ENCODE data around the gene LAMTOR4. TPM values are rescaled to one million over a fixed set of nuclear protein-coding genes. Genes with fewer than 3 reads are reported as not detected.

Gene LAMTOR4
- 115 TPM for polyA plus RNA-seq (2013)

DNA sequence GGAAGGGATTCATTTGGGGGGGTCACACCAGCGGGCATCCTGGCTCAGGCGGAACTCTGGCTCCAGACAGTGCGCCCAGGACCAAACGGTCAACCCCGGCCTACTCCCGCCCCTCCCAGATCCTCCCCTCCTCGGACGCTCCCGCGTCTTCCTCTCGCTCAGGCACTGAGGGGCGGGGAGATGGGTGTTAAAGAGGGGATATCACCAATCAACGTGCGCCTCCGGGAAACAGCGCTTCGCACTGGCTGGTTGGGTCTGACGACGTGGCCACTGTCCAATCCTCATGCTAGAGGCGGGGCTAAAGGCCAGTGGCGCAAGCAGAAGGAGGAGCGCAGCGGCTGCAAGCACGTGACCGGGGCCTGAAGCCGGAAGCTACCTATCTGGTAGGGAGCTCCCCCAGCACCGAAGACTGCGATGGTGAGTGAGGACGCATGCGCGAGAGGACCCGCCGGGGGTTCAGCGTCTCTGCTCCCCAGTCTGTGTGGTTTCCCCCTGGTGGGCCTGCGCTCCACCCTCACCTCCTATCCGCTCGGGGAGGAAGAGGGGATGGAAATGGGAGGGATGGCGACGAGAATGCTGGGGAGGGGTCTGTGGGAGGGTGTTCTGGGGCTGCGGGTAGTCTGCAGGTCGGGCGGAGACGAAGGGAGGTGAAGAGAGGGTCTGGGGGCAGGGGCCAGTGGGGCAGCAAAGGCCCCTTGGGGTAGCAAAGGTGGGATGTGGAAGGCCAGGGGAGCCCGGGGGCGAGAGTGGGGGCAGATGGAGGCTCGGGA is at the start of gene LAMTOR4:
Gene LAMTOR4 (plus strand): TSS at position 360 of the 770 bp plus-strand sequence. CDS start 55 bp downstream, at position 415.
- peak; percentile 98 to 99 (median 99) for DNase-seq
- Histone ChIP-seq H3K9me3 (ENCODE audit: control extremely low read depth in 1 of 5, control insufficient read depth in 4 of 5, insufficient read depth in 2 of 5, low read depth in 1 of 5, low read length in 4 of 5) (no peaks in the 10 kb centered on the region), H3K36me3 (ENCODE audit: control insufficient read depth in 4 of 4, insufficient read depth in 4 of 4, low read length in 3 of 4) (peaks cover 0 to 11% (median 6%) of the 10 kb centered on the region in 4 experiments), H3K27me3 (replicated peaks in 2 of 5; ENCODE audit: control insufficient read depth in 4 of 5, insufficient read depth in 5 of 5, low read length in 4 of 5) (no peaks in the 10 kb centered on the region), H3K4me3 (ENCODE audit: control insufficient read depth in 1 of 7, extremely low read depth in 1 of 7, insufficient read depth in 4 of 7, low read depth in 2 of 7, low read length in 6 of 7) (peak within 1 kb of the TSS; percentile 64 to 97 (median 92)), H3K4me1 (ENCODE audit: control extremely low read depth in 1 of 4, control insufficient read depth in 4 of 4, insufficient read depth in 4 of 4, low read length in 3 of 4) (peaks cover 9 to 31% (median 25%) of the 10 kb centered on the region in 4 experiments), H3K27ac (ENCODE audit: insufficient read depth in 1 of 2, low read depth in 1 of 2, low read length in 2 of 2, poor library complexity in 1 of 2, severe bottlenecking in 2 of 2) (peak within 1 kb of the TSS; percentile 70 to 85)
- CTCF ChIA-PET, result interaction anchor here (1.3 to 4.5 kb wide), 3 partner anchors 8 to 18 kb away, joined by 3 to 22 read pairs (median 9); no protein-coding TSS in a partner anchor
- POLR2A ChIA-PET, result interaction anchor here (0.6 kb wide), 1 partner anchor 310 kb away, joined by 3 read pairs; no protein-coding TSS in a partner anchor
- WGBS (ENCODE audit: insufficient coverage), result 0% methylated on average over 33 of the region's 46 CpGs

GRCh38 chr7:100099452-100099851 is 49.3 kb upstream of the LAMTOR4 start:
- no peak for DNase-seq
- peaks cover 24 to 65% (median 47%) of the 10 kb centered on the region in 4 experiments for H3K36me3 ChIP-seq (ENCODE audit: control insufficient read depth in 4 of 4, insufficient read depth in 4 of 4, low read length in 3 of 4)
- POLR2A ChIA-PET, result no interaction called here
- H3K9me3 ChIP-seq (ENCODE audit: control extremely low read depth in 1 of 5, control insufficient read depth in 4 of 5, insufficient read depth in 2 of 5, low read depth in 1 of 5, low read length in 4 of 5), result no peaks in the 10 kb centered on the region
- WGBS (ENCODE audit: insufficient coverage), result 93% methylated on average over 11 of the region's 12 CpGs
- H3K4me3 ChIP-seq (ENCODE audit: control insufficient read depth in 1 of 7, extremely low read depth in 1 of 7, insufficient read depth in 4 of 7, low read depth in 2 of 7, low read length in 6 of 7), result peak overlapping the region; percentile 34 to 93 (median 88)
- peak overlapping the region; percentile 86 to 90 for H3K27ac ChIP-seq (ENCODE audit: insufficient read depth in 1 of 2, low read depth in 1 of 2, low read length in 2 of 2, poor library complexity in 1 of 2, severe bottlenecking in 2 of 2)
- CTCF ChIA-PET, result interaction anchor here (1.4 kb wide), 1 partner anchor 25 kb away, joined by 3 read pairs; no protein-coding TSS in a partner anchor
- H3K4me1 ChIP-seq (ENCODE audit: control extremely low read depth in 1 of 4, control insufficient read depth in 4 of 4, insufficient read depth in 4 of 4, low read length in 3 of 4), result peaks cover 7 to 25% (median 15%) of the 10 kb centered on the region in 4 experiments
- H3K27me3 ChIP-seq (replicated peaks in 2 of 5; ENCODE audit: control insufficient read depth in 4 of 5, insufficient read depth in 5 of 5, low read length in 4 of 5), result no peaks in the 10 kb centered on the region

DNA sequence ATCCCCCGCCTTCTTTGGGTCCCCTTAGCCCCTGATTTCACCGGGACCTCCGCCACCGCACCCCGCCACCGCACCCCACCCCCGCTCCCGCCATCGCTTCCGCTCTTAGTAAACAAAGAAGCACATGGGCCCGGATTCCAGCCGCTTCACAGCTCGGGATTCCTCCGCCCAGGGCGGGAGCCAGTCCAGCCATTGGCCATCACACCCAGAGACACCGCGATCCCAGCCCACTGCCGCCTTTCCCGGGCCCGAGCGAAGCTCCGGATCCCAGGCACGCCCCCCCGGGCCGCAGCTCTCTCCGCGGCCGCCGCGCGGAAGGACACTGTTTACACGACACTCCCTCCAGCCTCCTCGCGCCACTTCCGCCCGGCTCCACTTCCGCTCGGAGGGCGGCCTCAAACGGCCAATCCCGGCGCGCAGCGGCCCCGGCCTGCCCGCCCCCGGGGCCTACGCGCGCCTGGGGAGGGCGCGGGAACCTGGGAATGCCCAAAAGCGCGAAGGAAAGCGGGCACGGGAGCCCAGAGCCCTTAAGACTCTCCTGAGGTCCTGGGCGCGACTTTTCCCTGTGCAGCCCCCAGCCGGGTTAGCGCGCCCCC is 48.2 kb upstream of the LAMTOR4 start:
- CTCF ChIA-PET, result interaction anchor here (0.8 to 2.2 kb wide), 10 partner anchors 9 to 48 kb away, joined by 3 to 7 read pairs (median 4); partner anchors contain the start of gene COPS6
- peaks cover 19 to 64% (median 42%) of the 10 kb centered on the region in 4 experiments for H3K36me3 ChIP-seq (ENCODE audit: control insufficient read depth in 4 of 4, insufficient read depth in 4 of 4, low read length in 3 of 4)
- under 1% methylated on average over 50 of the region's 61 CpGs for WGBS (ENCODE audit: insufficient coverage)

GRCh38 chr7:100101016-100101862 is 47.5 kb upstream of the LAMTOR4 start, which contains the start of the genes AP4M1 and MCM7:
AP4M1 (plus strand) TSS chr7:100101643; CDS start chr7:100101715, 72 bp downstream.
MCM7 (minus strand) TSS chr7:100101397; CDS start chr7:100101294, 103 bp downstream.
- Histone ChIP-seq H3K4me1 (ENCODE audit: control extremely low read depth in 1 of 4, control insufficient read depth in 4 of 4, insufficient read depth in 4 of 4, low read length in 3 of 4) (peaks cover 7 to 25% (median 15%) of the 10 kb centered on the region in 4 experiments), H3K36me3 (ENCODE audit: control insufficient read depth in 4 of 4, insufficient read depth in 4 of 4, low read length in 3 of 4) (peaks cover 17 to 64% (median 41%) of the 10 kb centered on the region in 4 experiments), H3K27me3 (replicated peaks in 2 of 5; ENCODE audit: control insufficient read depth in 4 of 5, insufficient read depth in 5 of 5, low read length in 4 of 5) (no peaks in the 10 kb centered on the region), H3K9me3 (ENCODE audit: control extremely low read depth in 1 of 5, control insufficient read depth in 4 of 5, insufficient read depth in 2 of 5, low read depth in 1 of 5, low read length in 4 of 5) (no peaks in the 10 kb centered on the region), H3K4me3 (ENCODE audit: control insufficient read depth in 1 of 7, extremely low read depth in 1 of 7, insufficient read depth in 4 of 7, low read depth in 2 of 7, low read length in 6 of 7) (peak within 1 kb of the TSS; percentile 56 to 93 (median 88)), H3K27ac (ENCODE audit: insufficient read depth in 1 of 2, low read depth in 1 of 2, low read length in 2 of 2, poor library complexity in 1 of 2, severe bottlenecking in 2 of 2) (peak within 1 kb of the TSS; percentile 86 to 90)
- ChIA-PET POLR2A (interaction anchor here (0.6 to 2.0 kb wide), 14 partner anchors 10 to 328 kb away, joined by 3 to 13 read pairs (median 4); partner anchors contain the start of genes CNPY4, COPS6, MBLAC1 and MEPCE), CTCF (interaction anchor here (0.7 to 2.2 kb wide), 13 partner anchors 7 to 32 kb away, joined by 3 to 8 read pairs (median 5); partner anchors contain the start of gene COPS6)
- 0% methylated on average over 56 of the region's 80 CpGs for WGBS (ENCODE audit: insufficient coverage)
- DNase-seq, result peak; percentile 97 to 98 (median 98)

More for the DNA sequence above, 48.2 kb upstream of the LAMTOR4 start:
- Histone ChIP-seq H3K27ac (ENCODE audit: insufficient read depth in 1 of 2, low read depth in 1 of 2, low read length in 2 of 2, poor library complexity in 1 of 2, severe bottlenecking in 2 of 2) (peak overlapping the region; percentile 86 to 90), H3K27me3 (replicated peaks in 2 of 5; ENCODE audit: control insufficient read depth in 4 of 5, insufficient read depth in 5 of 5, low read length in 4 of 5) (no peaks in the 10 kb centered on the region), H3K4me1 (ENCODE audit: control extremely low read depth in 1 of 4, control insufficient read depth in 4 of 4, insufficient read depth in 4 of 4, low read length in 3 of 4) (peaks cover 7 to 25% (median 15%) of the 10 kb centered on the region in 4 experiments), H3K4me3 (ENCODE audit: control insufficient read depth in 1 of 7, extremely low read depth in 1 of 7, insufficient read depth in 4 of 7, low read depth in 2 of 7, low read length in 6 of 7) (peak overlapping the region; percentile 56 to 93 (median 88)), H3K9me3 (ENCODE audit: control extremely low read depth in 1 of 5, control insufficient read depth in 4 of 5, insufficient read depth in 2 of 5, low read depth in 1 of 5, low read length in 4 of 5) (no peaks in the 10 kb centered on the region)
- peak; percentile 94 to 96 (median 95) for DNase-seq
- POLR2A ChIA-PET, result interaction anchor here (0.6 to 2.0 kb wide), 10 partner anchors 9 to 181 kb away, joined by 3 to 13 read pairs (median 4); partner anchors contain the start of genes COPS6, MBLAC1 and TRIM4

- no peaks in the 10 kb centered on the region for H3K9me3 ChIP-seq (ENCODE audit: control extremely low read depth in 1 of 5, control insufficient read depth in 4 of 5, insufficient read depth in 2 of 5, low read depth in 1 of 5, low read length in 4 of 5)
- no peaks in the 10 kb centered on the region for H3K27me3 ChIP-seq (replicated peaks in 2 of 5; ENCODE audit: control insufficient read depth in 4 of 5, insufficient read depth in 5 of 5, low read length in 4 of 5)
- ChIA-PET CTCF (interaction anchor here (1.6 kb wide), 1 partner anchor 29 kb away, joined by 7 read pairs; no protein-coding TSS in a partner anchor), POLR2A (interaction anchor here (1.4 kb wide), 1 partner anchor 21 kb away, joined by 6 read pairs; no protein-coding TSS in a partner anchor)
- peaks cover 7 to 25% (median 15%) of the 10 kb centered on the region in 4 experiments for H3K4me1 ChIP-seq (ENCODE audit: control extremely low read depth in 1 of 4, control insufficient read depth in 4 of 4, insufficient read depth in 4 of 4, low read length in 3 of 4)
- peaks cover 12 to 68% (median 41%) of the 10 kb centered on the region in 4 experiments for H3K36me3 ChIP-seq (ENCODE audit: control insufficient read depth in 4 of 4, insufficient read depth in 4 of 4, low read length in 3 of 4)
- no peak overlapping the region for H3K27ac ChIP-seq (ENCODE audit: insufficient read depth in 1 of 2, low read depth in 1 of 2, low read length in 2 of 2, poor library complexity in 1 of 2, severe bottlenecking in 2 of 2)
- 94% methylated on average over 14 of the region's 17 CpGs for WGBS (ENCODE audit: insufficient coverage)
- no peak overlapping the region for H3K4me3 ChIP-seq (ENCODE audit: control insufficient read depth in 1 of 7, extremely low read depth in 1 of 7, insufficient read depth in 4 of 7, low read depth in 2 of 7, low read length in 6 of 7)
- DNase-seq, result no peak
Observed at GRCh38 chr7:100102950-100103840, 45.5 kb upstream of the LAMTOR4 start.
